HG03520 (cell line): ENCODE results near the gene ERC2.

Experiments used
- ATAC-seq: cut with Tn5 transposase; IDR thresholded peaks from one replicate; pipeline ENCODE4 v1.9.1; 2021; ENCODE audit warnings: mild to moderate bottlenecking, moderate library complexity; ENCODE audit not compliant: unreplicated experiment

ERC2 gene

GRCh38 chr3:56260262-56260661, 208.0 kb downstream of the ERC2 start:
- no peak for ATAC-seq

GRCh38 chr3:56257826-56258225, 210.4 kb downstream of the ERC2 start:
- no peak for ATAC-seq

- ATAC-seq = no peak
These were observed 213.4 kb downstream of the ERC2 start for GRCh38 chr3:56254835-56255234.

- no peak for ATAC-seq
These were observed 214.2 kb downstream of the ERC2 start for GRCh38 chr3:56253941-56254665.

GRCh38 chr3:56251343-56251945, 216.8 kb downstream of the ERC2 start:
- ATAC-seq = no peak

- ATAC-seq = no peak
These were observed 220.2 kb downstream of the ERC2 start for GRCh38 chr3:56248021-56248420.

- ATAC-seq = no peak
These were observed 230.0 kb downstream of the ERC2 start for GRCh38 chr3:56238299-56238698.

- ATAC-seq = no peak
These were observed 234.5 kb downstream of the ERC2 start for GRCh38 chr3:56233742-56234141.

- ATAC-seq = no peak
These were observed 239.0 kb downstream of the ERC2 start for GRCh38 chr3:56229311-56229710.

GRCh38 chr3:56222866-56223265, 245.4 kb downstream of the ERC2 start:
- ATAC-seq = no peak

- ATAC-seq = no peak
These were observed 248.1 kb downstream of the ERC2 start for GRCh38 chr3:56219894-56220805.

GRCh38 chr3:56209982-56210751, 258.1 kb downstream of the ERC2 start:
- no peak for ATAC-seq

GRCh38 chr3:56207922-56208321, 260.3 kb downstream of the ERC2 start:
- no peak for ATAC-seq

- no peak for ATAC-seq
These were observed 262.9 kb downstream of the ERC2 start for GRCh38 chr3:56205406-56205805.

GRCh38 chr3:56202997-56203396, 265.3 kb downstream of the ERC2 start:
- ATAC-seq = no peak

- ATAC-seq = no peak
These were observed 266.9 kb downstream of the ERC2 start for GRCh38 chr3:56201407-56201806.

GRCh38 chr3:56200251-56200650, 268.0 kb downstream of the ERC2 start:
- no peak for ATAC-seq

- no peak for ATAC-seq
These were observed 270.3 kb downstream of the ERC2 start for GRCh38 chr3:56197991-56198390.

- ATAC-seq = no peak
These were observed 270.9 kb downstream of the ERC2 start for GRCh38 chr3:56197259-56197965.

GRCh38 chr3:56196700-56197099, 271.6 kb downstream of the ERC2 start:
- ATAC-seq = no peak
